Measurements from ENCODE around the gene GRHPR.
A peak's percentile ranks its signal among the peaks of the same experiment; 100 is the strongest.

Gene GRHPR

GRCh38 chr9:37398464-37399025 lies 24.0 kb upstream of the GRHPR start:
- peak; percentile 53 for DNase-seq (ENCODE audit: low spot score)

DNA sequence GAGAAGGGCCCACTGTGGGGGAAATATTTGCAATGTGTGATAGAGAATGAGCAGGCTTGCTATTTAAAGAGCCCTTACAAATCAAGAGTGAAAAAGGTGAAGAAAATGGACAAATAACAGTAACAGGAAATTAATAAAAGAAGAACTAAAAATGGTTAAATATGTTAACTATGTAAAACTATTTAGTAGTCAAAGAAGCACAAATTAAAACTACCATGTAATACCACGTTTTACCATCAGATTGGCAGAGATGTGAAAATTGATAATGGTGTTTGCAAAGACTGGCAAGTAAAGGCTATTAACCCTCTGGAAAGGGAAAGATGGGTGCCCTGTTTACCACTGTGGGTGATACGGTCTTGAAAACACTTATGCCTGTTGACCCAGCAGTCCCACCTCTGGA lies 23.2 kb upstream of the GRHPR start:
- DNase-seq (ENCODE audit: low spot score), result peak; percentile 52

DNA sequence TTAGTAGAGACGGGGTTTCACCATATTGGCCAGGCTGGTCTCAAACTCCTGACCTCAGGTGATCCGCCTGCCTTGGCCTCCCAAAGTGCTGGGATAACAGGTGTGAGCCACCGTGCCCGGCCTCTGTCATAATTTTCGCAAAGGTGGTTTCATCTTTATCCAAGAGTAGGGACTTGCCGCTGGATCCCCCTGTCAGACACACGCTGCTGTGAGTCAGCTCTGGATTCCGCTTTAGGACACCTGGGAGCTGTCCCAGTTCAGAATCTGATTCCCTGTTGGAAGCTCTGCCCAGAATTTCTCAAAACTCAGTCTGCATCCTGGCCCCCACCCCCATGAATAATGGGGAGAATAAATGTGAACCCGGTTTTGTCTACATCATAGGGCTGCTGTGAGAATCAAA lies 17.9 kb upstream of the GRHPR start:
- no peak for DNase-seq (ENCODE audit: low spot score)

- no peak for DNase-seq (ENCODE audit: low spot score)
Observed at GRCh38 chr9:37405350-37405749, 17.1 kb upstream of the GRHPR start.

GRCh38 chr9:37405764-37406380 lies 16.6 kb upstream of the GRHPR start:
- no peak for DNase-seq (ENCODE audit: low spot score)

DNA sequence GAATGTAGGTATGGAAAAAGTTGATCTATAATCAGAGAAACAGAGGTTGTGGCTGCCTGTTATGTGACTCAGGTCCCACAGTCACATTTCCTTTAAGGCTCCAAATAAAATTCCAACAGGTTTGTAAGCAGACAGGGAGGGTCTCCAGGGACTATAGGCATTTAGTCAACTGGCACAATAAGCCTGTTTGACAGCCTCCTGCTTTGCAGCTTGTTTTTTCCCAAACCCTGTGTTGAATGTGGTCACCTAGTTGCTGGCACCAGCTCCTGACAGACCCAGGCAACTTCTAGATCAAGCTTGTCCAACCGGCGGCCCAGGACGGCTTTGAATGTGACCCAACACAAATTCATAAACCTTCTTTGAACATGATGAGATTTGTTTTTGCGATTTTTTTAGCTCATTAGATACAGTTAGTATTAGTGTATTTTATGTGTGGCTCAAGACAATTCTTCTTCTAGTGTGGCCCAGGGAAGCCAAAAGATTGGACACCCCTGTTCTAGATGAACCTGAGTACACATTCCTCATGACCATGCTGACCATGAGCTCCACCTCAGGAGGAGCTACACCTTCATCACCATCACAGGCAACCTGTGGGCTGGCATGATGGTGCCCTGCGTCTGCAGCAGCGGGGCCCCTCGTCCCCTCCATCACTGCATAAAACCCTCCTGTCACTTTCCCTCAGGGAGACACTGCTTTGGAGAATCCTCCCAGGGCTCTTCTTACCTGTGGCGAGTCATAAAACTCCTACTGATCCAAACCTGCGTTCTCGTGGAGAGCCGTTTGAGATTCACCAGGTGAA lies 15.7 kb upstream of the GRHPR start:
- no peak for DNase-seq (ENCODE audit: low spot score)

DNA sequence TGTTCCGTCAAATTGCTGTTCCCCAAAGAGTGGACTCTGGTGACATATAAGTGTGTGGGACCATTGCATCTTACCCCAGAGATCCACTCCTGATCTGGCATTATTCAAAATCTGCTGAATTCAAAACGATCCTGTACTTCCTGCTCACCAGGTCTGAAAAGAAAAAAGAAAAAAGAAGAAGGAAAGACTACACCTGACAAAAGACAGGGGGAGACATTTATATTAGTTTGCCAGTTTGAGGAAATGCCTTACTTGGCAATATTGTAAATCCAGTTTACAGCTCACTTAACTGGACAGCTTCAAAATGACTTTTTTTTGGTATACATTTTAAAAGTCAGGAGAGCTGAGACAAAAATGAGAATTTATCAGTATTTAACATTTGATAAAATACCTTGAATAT lies 15.0 kb upstream of the GRHPR start:
- peak; percentile 73 for DNase-seq (ENCODE audit: low spot score)

- peak; percentile 100 for DNase-seq (ENCODE audit: low spot score)
Observed at GRCh38 chr9:37408933-37409710, 13.4 kb upstream of the GRHPR start.

DNA sequence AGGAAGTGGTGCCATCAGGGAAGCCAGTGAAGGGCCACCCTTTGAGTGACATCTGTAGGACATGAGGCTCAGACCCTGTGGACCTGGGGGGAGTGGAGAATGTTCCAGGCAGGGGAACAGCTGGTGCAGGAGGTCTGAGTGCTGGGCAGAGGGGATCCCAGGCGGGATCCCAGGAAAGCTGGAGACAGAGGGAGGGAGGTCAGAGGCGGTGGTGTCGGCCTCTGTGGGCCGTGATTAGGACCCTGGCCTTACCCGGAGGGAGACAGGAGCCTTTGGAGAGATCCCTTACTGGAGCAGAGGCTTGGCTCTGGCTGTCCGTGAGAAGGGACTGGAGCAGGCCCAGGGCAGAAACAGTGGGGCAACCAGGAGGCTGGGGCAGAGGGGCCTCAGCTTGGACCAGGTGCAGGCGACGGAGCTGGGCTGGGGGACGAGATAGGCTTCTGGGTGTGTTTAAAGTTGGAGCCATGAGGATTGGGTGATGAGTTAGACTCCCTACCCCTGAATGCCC lies 12.1 kb upstream of the GRHPR start:
- DNase-seq (ENCODE audit: low spot score), result no peak

- peak; percentile 91 for DNase-seq (ENCODE audit: low spot score)
Observed at GRCh38 chr9:37410969-37411785, 11.3 kb upstream of the GRHPR start.

DNA sequence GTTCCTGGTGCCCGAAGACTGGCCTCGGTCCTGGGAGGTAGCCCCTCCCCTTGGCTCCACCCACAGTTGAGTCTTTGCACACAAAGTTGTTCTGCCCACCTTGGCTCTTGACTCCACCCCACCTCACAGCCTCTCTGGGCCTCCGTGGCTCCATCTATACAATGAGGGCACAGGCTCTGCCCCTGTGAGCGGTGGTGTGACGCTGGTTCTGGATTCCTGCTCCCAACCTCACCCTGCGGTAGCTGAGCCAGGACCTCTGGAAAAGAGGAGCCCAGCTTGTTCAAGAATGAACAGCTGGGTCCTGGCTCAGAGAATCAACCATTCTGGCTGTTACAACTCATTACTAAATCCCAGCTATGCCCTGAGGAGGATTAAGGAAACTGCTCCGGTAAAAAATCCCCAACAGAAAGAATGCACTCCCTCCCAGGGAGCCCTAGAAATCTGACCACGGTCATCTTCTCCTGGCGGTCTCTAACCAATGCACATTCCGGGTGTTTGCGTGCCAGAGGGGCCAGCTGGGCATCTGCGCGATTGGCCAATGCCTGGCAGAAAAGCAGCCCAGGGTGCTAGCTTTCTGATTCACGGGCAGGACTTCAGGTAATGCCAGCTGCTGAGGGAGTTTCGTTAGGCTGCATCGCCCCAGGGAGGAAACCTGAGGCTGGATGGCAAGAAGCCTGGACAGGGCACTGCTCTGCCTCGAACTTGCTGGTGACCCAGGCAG lies 9.9 kb upstream of the GRHPR start:
- no peak for DNase-seq (ENCODE audit: low spot score)

- no peak for DNase-seq (ENCODE audit: low spot score)
Observed at GRCh38 chr9:37413311-37413710, 9.2 kb upstream of the GRHPR start.

GRCh38 chr9:37414503-37414943 lies 8.0 kb upstream of the GRHPR start:
- no peak for DNase-seq (ENCODE audit: low spot score)

DNA sequence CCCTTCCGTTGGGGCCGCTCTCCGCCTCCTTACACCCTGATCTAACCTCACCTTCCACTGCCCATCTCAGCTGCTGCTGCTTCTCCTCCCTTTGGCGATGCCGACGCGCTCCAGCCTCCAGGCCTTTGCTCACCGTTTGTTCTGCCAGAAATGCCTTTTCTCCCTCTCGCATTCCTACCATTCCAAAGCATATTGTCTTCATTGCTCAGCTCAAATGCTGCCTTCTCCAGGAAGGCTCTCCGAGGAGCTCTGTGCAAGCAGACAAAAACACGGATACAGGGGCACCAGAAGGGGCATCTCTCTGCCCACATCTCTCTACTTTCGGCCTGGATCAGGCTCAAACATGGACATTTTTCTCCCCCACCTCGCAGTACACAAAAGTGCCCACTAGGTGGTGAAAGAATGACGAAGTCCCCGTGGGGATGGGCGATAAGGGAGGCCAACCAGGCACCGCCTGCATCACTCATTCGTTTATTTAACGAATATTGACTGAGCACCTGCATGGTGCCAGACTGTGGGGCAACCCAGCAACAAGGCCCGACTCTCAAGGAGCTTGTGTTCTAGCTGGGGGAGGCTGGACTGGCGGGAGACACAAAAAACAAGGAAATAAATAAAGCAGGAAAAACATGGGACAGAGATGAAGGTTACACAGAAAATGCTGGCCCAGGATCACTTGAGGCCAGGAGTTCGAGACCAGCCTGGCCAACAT lies 7.3 kb upstream of the GRHPR start:
- peak; percentile 95 for DNase-seq (ENCODE audit: low spot score)

DNA sequence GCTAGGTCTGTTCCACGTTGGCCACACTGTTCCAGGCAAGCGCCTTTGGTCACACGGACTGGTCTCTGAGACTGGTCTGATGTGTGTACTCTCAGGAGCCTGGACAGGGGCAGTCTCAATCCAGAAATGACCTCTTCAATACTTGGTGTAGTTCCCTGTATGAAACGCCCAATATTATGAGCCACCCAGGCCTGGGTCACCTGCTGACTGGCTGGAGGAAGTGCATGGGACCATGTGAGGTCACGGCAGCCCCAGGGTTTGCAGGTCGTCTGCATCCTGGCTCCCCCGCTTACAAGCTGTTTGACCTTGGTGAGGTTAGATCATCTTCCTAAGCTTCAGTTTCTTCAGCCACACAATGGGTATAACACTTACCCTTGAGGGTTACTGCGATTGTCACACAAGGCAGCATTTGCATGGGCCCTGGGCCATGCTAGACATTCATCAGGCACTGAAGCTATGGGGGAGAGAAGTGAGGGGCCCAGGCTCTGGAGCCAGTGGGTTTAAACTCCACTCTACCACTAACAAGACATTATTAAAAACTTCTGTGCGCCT lies 5.2 kb upstream of the GRHPR start:
- DNase-seq (ENCODE audit: low spot score), result no peak

DNA sequence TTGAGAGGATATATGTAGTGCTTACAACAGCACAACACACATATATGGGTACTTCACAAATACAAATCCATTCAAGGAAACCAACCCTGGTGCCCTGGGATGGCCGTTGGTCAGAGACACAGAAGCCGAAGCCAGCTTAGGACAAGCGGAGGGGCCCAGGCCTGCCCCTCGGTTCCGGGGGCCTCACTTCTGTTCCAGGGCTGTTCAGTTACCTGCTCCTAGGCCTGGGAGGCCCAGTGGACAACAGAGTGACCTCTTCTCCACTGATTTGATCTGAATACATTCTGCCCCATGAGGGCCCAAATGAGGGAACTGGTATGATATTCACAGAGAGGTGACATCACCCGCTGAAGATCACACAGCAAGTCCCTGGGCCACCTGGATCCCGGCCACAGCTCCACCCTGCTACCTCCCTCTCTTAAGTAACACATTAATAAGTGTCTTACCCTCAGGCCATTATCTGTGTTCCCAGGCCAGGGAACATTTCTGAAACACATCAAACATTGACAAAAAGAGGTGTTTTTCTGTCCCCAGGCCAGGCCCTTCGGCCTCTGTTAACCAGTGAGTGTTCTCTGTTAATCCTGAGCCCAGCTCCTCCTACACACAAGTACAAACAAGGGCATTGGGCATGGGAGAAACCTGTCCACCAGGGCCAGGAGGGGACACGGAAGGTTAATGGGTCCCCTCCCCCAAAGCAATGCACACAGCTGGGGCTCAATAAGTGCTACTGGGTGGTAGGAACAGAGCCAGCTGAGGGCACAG lies 4.5 kb upstream of the GRHPR start:
- DNase-seq (ENCODE audit: low spot score), result peak; percentile 31

DNA sequence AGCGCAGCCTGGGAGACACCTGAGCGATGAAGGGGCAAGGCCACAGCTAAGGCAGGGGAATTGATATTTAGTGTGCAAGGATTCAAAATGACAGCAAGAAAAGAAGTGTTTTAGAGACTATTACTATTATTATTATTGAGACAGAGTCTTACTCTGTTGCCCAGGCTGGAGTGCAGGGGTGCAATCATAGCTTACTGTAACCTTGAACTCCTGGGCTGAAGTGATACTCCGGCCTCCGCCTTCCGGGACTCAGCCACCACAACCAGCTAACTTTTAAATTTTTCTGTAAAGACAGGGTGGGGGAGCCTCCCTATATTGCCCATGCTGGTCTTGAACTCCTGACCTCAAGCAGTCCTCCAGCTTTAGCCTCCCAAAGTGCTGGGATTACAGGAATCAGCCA lies 3.3 kb upstream of the GRHPR start:
- no peak for DNase-seq (ENCODE audit: low spot score)

DNA sequence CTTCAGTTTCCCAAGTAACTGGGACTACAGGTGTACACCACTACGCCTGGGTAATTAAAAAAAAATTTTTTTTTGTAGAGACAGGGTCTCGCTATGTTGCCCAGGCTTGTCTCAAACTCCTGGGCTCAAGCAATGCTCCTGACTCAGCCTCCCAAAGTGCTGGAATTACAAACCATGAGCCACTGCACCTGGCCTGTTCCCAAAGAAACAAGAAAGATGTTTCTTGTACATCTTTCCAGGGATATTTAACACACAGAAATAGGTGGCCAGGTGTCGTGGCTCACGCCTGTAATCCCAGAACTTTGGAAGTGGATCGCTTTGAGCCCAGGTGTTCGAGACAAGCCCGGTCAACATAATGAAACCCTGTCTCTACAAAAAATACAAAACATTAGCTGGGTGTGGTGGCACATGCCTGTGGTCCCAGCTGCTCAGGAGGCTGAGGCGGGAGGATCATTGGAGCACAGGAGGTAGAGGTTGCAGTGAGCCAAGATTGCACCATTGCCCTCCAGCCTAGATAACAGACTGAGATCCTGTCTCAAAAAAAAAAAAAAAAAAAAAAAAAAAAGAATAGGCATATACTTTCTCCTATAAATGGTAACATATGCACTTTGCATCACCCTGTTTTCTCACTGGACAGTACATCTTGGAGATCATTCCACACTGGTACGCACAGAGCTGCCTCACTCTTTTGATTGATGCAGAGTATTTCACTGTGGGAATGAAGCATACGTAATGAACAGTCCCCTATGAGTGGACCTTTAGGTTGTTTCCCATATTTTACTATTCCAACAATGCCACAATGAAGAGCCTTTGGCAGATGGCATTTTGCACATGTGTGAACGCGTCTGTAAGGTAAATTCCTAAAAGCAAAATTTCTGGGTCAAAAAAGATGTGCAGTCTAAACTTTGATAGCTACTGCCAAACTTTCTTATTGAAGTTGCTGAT lies 2.0 kb upstream of the GRHPR start:
- DNase-seq (ENCODE audit: low spot score), result no peak

Measured in NAMALWA (cell line).